NB4 (cell line): Measurements from ENCODE around the gene CTNNA3.

ENCODE experiments used
- MYC ChIP-seq: IDR thresholded peaks from 2 replicates; pipeline ENCODE4 v1.6.1; 2011; ENCODE audit warnings: low read depth, low read length
- POLR2A ChIP-seq: IDR thresholded peaks from 2 replicates; pipeline ENCODE4 v1.6.1; 2011; ENCODE audit warnings: mild to moderate bottlenecking; ENCODE audit not compliant: insufficient read length; ENCODE audit errors: extremely low read depth
- TF ChIP-seq, protein P1 (sequence below): IDR thresholded peaks from one replicate; pipeline ENCODE4 v1.5.1; 2012; ENCODE audit warnings: low read depth, low read length
- TF ChIP-seq, protein P2 (sequence below): IDR thresholded peaks from 2 replicates; pipeline ENCODE4 v1.6.1; 2011; ENCODE audit warnings: low read depth, low read length

DNA sequence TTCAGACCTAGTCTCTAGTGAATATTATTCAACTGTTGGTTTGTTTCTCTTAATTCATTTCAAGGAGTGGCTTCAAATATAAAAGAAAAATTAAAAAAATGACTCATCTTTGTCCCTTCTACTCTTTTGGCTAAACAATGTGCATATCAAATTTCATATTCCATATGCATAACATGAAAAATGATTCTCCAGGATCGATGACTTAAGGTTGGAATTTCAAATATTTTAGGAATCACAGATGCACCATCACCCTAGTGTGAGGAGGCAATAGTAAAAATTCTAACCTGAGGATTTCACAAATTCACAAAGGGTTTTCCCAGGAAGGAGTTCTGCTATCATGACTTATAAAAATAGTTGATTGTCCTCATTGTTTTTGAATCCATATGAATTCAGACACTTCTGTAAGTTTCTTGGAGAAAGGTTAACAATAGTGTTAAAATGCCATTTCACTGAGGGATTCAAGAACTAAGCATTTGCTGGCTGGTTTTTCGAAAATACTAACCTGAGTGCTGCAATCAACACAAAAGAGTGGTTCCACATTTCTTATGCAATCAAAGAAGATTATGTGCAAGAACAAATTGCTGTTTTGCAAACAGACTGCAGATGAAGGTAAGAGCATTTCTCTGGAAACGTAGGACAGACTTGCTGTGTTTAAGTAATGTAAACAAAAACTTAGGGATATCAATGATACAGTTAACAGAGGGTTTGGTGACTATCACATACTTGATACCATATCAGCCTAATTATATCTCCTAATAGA lies 1317.7 kb downstream of the CTNNA3 start:
- TF ChIP-seq, protein P1, sequence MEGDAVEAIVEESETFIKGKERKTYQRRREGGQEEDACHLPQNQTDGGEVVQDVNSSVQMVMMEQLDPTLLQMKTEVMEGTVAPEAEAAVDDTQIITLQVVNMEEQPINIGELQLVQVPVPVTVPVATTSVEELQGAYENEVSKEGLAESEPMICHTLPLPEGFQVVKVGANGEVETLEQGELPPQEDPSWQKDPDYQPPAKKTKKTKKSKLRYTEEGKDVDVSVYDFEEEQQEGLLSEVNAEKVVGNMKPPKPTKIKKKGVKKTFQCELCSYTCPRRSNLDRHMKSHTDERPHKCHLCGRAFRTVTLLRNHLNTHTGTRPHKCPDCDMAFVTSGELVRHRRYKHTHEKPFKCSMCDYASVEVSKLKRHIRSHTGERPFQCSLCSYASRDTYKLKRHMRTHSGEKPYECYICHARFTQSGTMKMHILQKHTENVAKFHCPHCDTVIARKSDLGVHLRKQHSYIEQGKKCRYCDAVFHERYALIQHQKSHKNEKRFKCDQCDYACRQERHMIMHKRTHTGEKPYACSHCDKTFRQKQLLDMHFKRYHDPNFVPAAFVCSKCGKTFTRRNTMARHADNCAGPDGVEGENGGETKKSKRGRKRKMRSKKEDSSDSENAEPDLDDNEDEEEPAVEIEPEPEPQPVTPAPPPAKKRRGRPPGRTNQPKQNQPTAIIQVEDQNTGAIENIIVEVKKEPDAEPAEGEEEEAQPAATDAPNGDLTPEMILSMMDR: no peak
- TF ChIP-seq POLR2A: no peak
- TF ChIP-seq, protein P2, sequence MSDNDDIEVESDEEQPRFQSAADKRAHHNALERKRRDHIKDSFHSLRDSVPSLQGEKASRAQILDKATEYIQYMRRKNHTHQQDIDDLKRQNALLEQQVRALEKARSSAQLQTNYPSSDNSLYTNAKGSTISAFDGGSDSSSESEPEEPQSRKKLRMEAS: no peak
- TF ChIP-seq MYC: no peak
